ENCODE data around the gene MPHOSPH9. TPM values are rescaled to one million over a fixed set of nuclear protein-coding genes. Genes with fewer than 3 reads are reported as not detected.
A peak's percentile ranks its signal among the peaks of the same experiment; 100 is the strongest.

The MPHOSPH9 gene
- total RNA-seq, 1 experiment from 2014 or later: 72.3 TPM

DNA sequence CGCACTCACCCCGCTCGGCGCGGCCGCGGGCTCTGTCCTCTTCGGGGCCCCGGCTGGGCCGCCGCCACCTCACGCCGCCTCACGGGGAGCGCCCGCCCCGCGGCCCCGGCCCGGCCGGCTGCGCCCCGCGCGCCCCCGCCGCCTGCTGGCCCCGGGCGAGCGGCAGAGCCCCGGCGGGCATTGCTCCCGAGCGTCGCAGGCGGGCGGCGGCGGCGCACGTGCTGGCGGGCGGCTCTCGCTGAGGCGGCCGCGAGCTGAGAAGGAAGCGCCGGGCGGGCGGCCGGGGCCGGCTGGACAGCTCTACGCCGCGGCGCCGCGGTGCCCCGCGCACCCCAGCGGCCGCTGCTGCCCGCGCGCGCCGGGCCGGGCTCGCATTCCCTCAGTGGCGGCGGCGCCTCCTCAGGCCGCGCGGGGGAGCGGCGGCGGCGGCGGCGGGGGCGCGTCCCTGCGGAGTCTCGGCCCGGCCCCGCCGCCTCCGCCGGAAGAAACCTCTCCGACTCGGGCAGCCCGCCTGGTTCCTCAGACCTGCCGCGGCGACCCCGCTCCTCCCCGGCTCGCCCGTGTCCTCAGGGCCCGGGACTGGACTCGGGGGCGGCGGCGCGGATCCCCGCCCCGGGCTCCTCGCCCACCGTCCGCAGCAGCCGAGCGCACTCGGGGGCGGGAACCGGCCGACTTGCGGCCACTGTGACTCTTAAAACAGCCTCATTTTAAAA is 82.0 kb downstream of the MPHOSPH9 start, which contains the start of gene PITPNM2:
TSS of gene PITPNM2 (minus strand) at position 347 of the 713 bp plus-strand sequence. CDS start 116,500 bp downstream, outside the sequence.
- Histone ChIP-seq H3K27me3 (ENCODE audit: control insufficient read depth, insufficient read depth, low read length) (no peaks in the 10 kb centered on the region), H3K4me3 (ENCODE audit: low read depth in 2 of 2, low read length in 2 of 2) (peak within 1 kb of the TSS; percentile 64 to 67), H3K36me3 (ENCODE audit: control insufficient read depth, insufficient read depth, low read length) (peaks cover 3% of the 10 kb centered on the region; the same call in 1 of the 2 replicates), H3K9me3 (ENCODE audit: control insufficient read depth, insufficient read depth, low read depth, low read length) (no peaks in the 10 kb centered on the region), H3K27ac (ENCODE audit: low read length) (peak within 1 kb of the TSS; percentile 76), H3K4me1 (ENCODE audit: control insufficient read depth, insufficient read depth, low read length) (peaks cover 32% of the 10 kb centered on the region)
- DNase-seq (ENCODE audit: low read depth, low spot score) (no peak), ATAC-seq (peak; percentile 87)
- POLR2A ChIA-PET: interaction anchor here (0.6 kb wide), 1 partner anchor 650 kb away, joined by 3 read pairs; the partner anchor contains the start of gene ZCCHC8
- BruUV-seq (replicated peaks): no TSS peak
- intact Hi-C loops (cut with micrococcal nuclease; ENCODE audit: unreplicated experiment) (loop anchor here (5.0 kb wide), 1 partner anchor 109 kb away; no protein-coding TSS in a partner anchor), in situ Hi-C loops (cut with HindIII; ENCODE audit: low pct_unique_long_range_greater_than_20kb, low sequenced_read_pairs) (no loop called here)
- CTCF ChIA-PET: interaction anchor here (0.6 to 0.8 kb wide), 3 partner anchors 86 to 172 kb away, joined by 4 to 5 read pairs (median 5); no protein-coding TSS in a partner anchor
- TF ChIP-seq, protein P1, sequence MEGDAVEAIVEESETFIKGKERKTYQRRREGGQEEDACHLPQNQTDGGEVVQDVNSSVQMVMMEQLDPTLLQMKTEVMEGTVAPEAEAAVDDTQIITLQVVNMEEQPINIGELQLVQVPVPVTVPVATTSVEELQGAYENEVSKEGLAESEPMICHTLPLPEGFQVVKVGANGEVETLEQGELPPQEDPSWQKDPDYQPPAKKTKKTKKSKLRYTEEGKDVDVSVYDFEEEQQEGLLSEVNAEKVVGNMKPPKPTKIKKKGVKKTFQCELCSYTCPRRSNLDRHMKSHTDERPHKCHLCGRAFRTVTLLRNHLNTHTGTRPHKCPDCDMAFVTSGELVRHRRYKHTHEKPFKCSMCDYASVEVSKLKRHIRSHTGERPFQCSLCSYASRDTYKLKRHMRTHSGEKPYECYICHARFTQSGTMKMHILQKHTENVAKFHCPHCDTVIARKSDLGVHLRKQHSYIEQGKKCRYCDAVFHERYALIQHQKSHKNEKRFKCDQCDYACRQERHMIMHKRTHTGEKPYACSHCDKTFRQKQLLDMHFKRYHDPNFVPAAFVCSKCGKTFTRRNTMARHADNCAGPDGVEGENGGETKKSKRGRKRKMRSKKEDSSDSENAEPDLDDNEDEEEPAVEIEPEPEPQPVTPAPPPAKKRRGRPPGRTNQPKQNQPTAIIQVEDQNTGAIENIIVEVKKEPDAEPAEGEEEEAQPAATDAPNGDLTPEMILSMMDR (IDR thresholded peaks at IDR 0.05): peak; percentile 69; the same call in 1 of the 2 replicates
- TF ChIP-seq, protein P2, sequence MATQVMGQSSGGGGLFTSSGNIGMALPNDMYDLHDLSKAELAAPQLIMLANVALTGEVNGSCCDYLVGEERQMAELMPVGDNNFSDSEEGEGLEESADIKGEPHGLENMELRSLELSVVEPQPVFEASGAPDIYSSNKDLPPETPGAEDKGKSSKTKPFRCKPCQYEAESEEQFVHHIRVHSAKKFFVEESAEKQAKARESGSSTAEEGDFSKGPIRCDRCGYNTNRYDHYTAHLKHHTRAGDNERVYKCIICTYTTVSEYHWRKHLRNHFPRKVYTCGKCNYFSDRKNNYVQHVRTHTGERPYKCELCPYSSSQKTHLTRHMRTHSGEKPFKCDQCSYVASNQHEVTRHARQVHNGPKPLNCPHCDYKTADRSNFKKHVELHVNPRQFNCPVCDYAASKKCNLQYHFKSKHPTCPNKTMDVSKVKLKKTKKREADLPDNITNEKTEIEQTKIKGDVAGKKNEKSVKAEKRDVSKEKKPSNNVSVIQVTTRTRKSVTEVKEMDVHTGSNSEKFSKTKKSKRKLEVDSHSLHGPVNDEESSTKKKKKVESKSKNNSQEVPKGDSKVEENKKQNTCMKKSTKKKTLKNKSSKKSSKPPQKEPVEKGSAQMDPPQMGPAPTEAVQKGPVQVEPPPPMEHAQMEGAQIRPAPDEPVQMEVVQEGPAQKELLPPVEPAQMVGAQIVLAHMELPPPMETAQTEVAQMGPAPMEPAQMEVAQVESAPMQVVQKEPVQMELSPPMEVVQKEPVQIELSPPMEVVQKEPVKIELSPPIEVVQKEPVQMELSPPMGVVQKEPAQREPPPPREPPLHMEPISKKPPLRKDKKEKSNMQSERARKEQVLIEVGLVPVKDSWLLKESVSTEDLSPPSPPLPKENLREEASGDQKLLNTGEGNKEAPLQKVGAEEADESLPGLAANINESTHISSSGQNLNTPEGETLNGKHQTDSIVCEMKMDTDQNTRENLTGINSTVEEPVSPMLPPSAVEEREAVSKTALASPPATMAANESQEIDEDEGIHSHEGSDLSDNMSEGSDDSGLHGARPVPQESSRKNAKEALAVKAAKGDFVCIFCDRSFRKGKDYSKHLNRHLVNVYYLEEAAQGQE (IDR thresholded peaks at IDR 0.05; ENCODE audit: insufficient read depth in 1 of 2, low read depth in 2 of 2, low read length in 1 of 2): no peak
- TF ChIP-seq SIN3A (IDR thresholded peaks at IDR 0.05; ENCODE audit: borderline replicate concordance, insufficient read depth, low read depth, low read length) (0 out of 2 replicates have a peak, but pooled peaks have one; percentile 21), TCF7L2 (IDR thresholded peaks at IDR 0.05; ENCODE audit: low read depth, low read length) (no peak), POLR2AphosphoS5 (IDR thresholded peaks at IDR 0.05; ENCODE audit: low read depth, low read length) (no peak)

DNA sequence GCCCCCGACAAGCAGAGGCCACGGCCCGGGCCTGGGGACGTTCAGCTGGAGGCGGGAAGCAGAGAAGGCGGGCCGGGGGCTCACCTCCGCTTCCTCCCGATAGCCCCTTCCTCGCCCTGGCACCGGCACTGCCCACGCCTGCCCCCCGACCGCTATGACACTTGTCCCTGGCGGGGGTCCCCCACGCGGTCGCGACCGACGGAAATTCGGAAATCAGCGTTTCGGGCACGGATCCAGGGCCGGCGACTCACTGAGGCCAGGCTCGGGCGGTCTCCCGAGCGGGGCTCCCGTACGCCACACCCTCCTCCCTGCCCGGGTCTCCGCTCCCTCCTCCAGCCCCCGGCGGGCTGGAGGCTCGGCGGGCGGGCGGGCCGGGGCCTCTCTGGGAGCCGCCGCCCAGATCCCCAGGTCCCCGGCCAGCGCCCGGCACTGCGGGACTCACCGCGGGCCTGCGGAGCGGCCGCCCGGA is 82.6 kb downstream of the MPHOSPH9 start:
- peak overlapping the region; percentile 76 for H3K27ac ChIP-seq (ENCODE audit: low read length)
- ChIA-PET CTCF (interaction anchor here (0.6 kb wide), 2 partner anchors 85 to 172 kb away, joined by 5 read pairs; no protein-coding TSS in a partner anchor), POLR2A (interaction anchor here (0.6 kb wide), 1 partner anchor 649 kb away, joined by 3 read pairs; the partner anchor contains the start of gene ZCCHC8)
- TF ChIP-seq, protein P2 (IDR thresholded peaks at IDR 0.05; ENCODE audit: insufficient read depth in 1 of 2, low read depth in 2 of 2, low read length in 1 of 2): no peak
- no peaks in the 10 kb centered on the region for H3K9me3 ChIP-seq (ENCODE audit: control insufficient read depth, insufficient read depth, low read depth, low read length)
- ATAC-seq: peak; percentile 63
- DNase-seq (ENCODE audit: low read depth, low spot score): no peak
- no peaks in the 10 kb centered on the region for H3K27me3 ChIP-seq (ENCODE audit: control insufficient read depth, insufficient read depth, low read length)
- peaks cover 32% of the 10 kb centered on the region for H3K4me1 ChIP-seq (ENCODE audit: control insufficient read depth, insufficient read depth, low read length)
- intact Hi-C loops (cut with micrococcal nuclease; ENCODE audit: unreplicated experiment): loop anchor here (5.0 kb wide), 1 partner anchor 108 kb away; no protein-coding TSS in a partner anchor
- peak overlapping the region; percentile 64 to 67 for H3K4me3 ChIP-seq (ENCODE audit: low read depth in 2 of 2, low read length in 2 of 2)
- in situ Hi-C loops (cut with HindIII; ENCODE audit: low pct_unique_long_range_greater_than_20kb, low sequenced_read_pairs): no loop called here
- H3K36me3 ChIP-seq (ENCODE audit: control insufficient read depth, insufficient read depth, low read length): peaks cover 3% of the 10 kb centered on the region; the same call in 1 of the 2 replicates
- BruUV-seq (replicated peaks): no TSS peak
